ENCODE data around the gene EPS15.

Gene EPS15

DNA sequence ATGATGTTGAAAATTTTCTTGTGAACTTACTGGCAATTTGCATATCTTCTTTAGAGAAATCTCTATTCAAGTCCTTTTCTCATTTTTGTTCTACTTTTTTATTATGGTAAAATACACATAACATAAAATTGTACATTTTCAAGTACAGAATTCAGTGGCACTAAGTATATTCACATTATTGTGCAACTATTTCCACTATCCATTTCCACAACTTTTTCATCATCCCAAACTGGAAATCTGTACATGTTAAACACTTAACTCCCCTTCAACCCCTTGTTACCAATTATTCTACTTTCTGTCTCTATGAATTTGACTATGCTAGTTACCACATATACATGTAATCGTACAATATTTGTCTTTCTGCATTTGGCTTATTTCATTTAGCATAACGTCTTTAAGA lies 19.4 kb downstream of the EPS15 start:
- no peak for DNase-seq
- TF ChIP-seq, protein P1, sequence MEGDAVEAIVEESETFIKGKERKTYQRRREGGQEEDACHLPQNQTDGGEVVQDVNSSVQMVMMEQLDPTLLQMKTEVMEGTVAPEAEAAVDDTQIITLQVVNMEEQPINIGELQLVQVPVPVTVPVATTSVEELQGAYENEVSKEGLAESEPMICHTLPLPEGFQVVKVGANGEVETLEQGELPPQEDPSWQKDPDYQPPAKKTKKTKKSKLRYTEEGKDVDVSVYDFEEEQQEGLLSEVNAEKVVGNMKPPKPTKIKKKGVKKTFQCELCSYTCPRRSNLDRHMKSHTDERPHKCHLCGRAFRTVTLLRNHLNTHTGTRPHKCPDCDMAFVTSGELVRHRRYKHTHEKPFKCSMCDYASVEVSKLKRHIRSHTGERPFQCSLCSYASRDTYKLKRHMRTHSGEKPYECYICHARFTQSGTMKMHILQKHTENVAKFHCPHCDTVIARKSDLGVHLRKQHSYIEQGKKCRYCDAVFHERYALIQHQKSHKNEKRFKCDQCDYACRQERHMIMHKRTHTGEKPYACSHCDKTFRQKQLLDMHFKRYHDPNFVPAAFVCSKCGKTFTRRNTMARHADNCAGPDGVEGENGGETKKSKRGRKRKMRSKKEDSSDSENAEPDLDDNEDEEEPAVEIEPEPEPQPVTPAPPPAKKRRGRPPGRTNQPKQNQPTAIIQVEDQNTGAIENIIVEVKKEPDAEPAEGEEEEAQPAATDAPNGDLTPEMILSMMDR (IDR thresholded peaks at IDR 0.05; ENCODE audit: low read depth, low read length, missing control alignments): no peak
- Histone ChIP-seq H3K36me3 (replicated peaks) (no peaks in the 10 kb centered on the region), H3K27ac (no peak overlapping the region), H3K4me3 (ENCODE audit: low read depth, low read length) (no peak overlapping the region), H3K27me3 (replicated peaks) (no peaks in the 10 kb centered on the region)
- in situ Hi-C loops (cut with HindIII; ENCODE audit: low pct_ligation_motif_present, low sequenced_read_pairs): no loop called here

DNA sequence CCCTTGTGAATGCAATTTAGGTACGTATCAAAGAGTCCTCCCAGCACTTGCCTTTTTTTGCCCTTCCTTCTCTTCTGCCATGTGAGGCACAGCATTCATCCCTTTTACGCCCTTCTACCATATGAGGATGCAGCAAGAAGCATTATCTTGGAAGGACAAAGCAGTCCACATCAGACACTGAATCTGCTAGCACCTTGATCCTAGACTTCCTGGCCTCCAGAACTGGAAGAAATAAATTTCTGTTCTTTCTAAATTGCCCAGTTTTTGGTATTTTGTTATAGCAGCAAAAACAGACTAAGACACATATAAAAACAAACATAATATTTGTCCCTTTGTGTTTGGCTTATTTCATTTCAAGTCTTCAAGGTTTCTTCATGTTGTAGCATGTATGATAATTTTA lies 20.1 kb downstream of the EPS15 start:
- no peak overlapping the region for H3K4me3 ChIP-seq (ENCODE audit: low read depth, low read length)
- in situ Hi-C loops (cut with HindIII; ENCODE audit: low pct_ligation_motif_present, low sequenced_read_pairs): no loop called here
- H3K27me3 ChIP-seq (replicated peaks): no peaks in the 10 kb centered on the region
- H3K27ac ChIP-seq: no peak overlapping the region
- H3K36me3 ChIP-seq (replicated peaks): no peaks in the 10 kb centered on the region
- no peak for DNase-seq
- TF ChIP-seq, protein P1 (IDR thresholded peaks at IDR 0.05; ENCODE audit: low read depth, low read length, missing control alignments): no peak

DNA sequence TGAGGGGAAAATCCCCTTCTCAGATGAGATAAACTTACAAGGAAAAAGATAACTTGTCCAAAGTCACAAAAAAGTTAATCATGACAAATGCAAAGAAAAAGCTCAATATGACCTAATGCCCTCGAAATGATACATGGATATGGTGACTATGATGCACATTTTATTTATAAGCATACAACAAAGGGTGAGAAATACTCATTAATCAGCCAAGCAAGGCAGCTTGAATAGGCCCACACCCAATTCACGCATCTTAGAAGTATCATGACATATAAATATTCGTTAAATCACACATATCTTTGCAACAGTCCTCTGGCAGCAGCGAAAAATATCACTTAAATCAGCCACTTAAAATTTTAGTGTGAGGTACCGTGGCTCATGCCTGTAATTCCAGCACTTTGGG lies 21.7 kb downstream of the EPS15 start:
- Histone ChIP-seq H3K27ac (no peak overlapping the region), H3K27me3 (replicated peaks) (no peaks in the 10 kb centered on the region), H3K4me3 (ENCODE audit: low read depth, low read length) (no peak overlapping the region), H3K36me3 (replicated peaks) (no peaks in the 10 kb centered on the region)
- no peak for DNase-seq
- TF ChIP-seq, protein P1 (IDR thresholded peaks at IDR 0.05; ENCODE audit: low read depth, low read length, missing control alignments): no peak
- in situ Hi-C loops (cut with HindIII; ENCODE audit: low pct_ligation_motif_present, low sequenced_read_pairs): no loop called here

DNA sequence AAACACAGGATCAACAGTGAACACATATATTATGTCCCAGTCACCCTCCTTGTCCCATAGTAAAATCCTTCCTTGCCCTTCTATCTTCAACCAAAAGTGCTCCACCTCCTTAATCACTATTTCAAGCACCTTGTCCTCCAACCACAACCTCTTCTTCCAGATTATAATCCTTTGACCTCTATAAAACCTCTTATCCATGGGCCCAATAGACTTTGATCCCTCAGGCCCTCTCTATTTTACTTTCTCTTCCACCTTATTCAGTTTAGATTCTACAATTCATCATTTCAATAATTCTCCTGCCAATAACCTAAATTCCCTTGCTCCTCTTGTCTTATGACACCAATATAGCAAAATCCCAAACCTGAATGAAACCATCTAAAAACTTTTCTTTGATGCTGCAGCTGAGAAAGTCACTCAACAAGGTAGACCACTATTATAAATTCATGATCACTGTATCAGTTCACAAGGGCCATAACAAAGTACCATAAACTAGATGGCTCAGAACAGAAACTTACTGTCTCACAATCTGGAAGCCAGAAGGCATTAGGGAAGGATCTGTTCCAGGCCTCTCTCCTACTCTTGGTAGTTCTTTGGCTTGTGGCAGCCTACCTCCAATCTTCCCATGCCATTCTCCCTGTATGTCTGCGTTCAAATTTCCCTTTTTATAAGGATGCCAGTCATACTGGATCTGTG lies 24.8 kb downstream of the EPS15 start:
- H3K27ac ChIP-seq: no peak overlapping the region
- in situ Hi-C loops (cut with HindIII; ENCODE audit: low pct_ligation_motif_present, low sequenced_read_pairs): no loop called here
- TF ChIP-seq, protein P1 (IDR thresholded peaks at IDR 0.05; ENCODE audit: low read depth, low read length, missing control alignments): no peak

DNA sequence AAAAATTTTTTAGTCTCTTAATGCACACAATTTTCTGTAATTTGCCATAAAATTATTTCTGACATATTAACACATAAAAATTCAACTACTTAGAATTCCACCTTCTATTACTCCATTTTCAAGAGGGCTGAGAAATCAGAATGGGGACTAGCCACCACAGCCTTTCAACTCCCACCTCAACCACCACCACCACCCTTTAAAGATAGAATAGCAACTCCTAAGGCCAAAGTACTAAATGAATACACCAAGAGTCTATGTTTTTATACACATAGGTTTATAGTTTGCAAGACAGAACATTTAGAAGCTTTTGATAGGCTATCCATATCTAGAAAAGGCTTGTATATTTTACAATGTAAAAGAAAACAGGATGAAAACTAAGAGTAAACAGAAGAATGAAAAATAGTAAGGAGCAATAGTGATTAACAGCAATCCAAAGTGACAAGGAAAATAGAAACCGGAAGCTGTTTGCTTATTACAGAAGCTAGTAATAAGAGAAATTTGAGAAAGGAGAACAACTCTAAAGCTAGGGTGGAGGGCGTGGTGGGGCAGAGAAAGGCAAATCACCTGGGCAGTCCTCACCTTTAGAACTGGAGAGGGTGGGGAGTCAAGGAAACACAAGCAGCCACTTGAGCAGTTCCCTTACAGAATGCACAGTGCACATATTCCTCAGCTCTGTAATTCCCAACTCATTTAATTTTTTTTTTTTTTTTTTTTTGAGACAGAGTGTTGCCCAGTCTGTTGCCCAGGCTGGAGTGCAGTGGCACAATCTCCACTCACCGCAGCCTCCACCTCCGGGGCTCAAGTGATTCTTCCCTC lies 27.7 kb downstream of the EPS15 start:
- Histone ChIP-seq H3K4me3 (ENCODE audit: low read depth, low read length) (no peak overlapping the region), H3K27ac (no peak overlapping the region), H3K27me3 (replicated peaks) (no peaks in the 10 kb centered on the region), H3K36me3 (replicated peaks) (no peaks in the 10 kb centered on the region)
- DNase-seq: no peak
- in situ Hi-C loops (cut with HindIII; ENCODE audit: low pct_ligation_motif_present, low sequenced_read_pairs): no loop called here
- TF ChIP-seq, protein P1 (IDR thresholded peaks at IDR 0.05; ENCODE audit: low read depth, low read length, missing control alignments): no peak

More for the DNA sequence above, 24.8 kb downstream of the EPS15 start:
- H3K4me3 ChIP-seq (ENCODE audit: low read depth, low read length): no peak overlapping the region
- no peaks in the 10 kb centered on the region for H3K36me3 ChIP-seq (replicated peaks)
- no peaks in the 10 kb centered on the region for H3K27me3 ChIP-seq (replicated peaks)
- no peak for DNase-seq

Data from brain microvascular endothelial cell (primary cell).